HAP-1 (cell line): Measurements from ENCODE around the gene ACAA1.

Experiments used
- DNase-seq, 2 experiments: peaks; one replicate each; pipeline ENCODE4 v3.0.0-alpha.2; 2016 to 2020; ENCODE audit warnings: low spot score in 2 of 2
- H3K27me3 ChIP-seq: fragments of 250-450 bp; sonication (Bioruptor Pico); 2 replicates; pipeline ENCODE4 v1.5.1; 2020; ENCODE audit warnings: low read depth, mild to moderate bottlenecking, moderate library complexity
- H3K36me3 ChIP-seq: fragments of 250-450 bp; sonication (Bioruptor Pico); replicated peaks from 2 replicates; pipeline ENCODE4 v1.5.1; 2020; ENCODE audit warnings: mild to moderate bottlenecking
- H3K4me1 ChIP-seq: fragments of 250-450 bp; sonication (Bioruptor Pico); 2 replicates; pipeline ENCODE4 v1.5.1; 2020; ENCODE audit warnings: mild to moderate bottlenecking
- H3K4me3 ChIP-seq: fragments of 250-450 bp; sonication (Bioruptor Pico); 2 replicates; pipeline ENCODE4 v1.5.1; 2020; ENCODE audit warnings: mild to moderate bottlenecking, moderate library complexity
- H3K9me3 ChIP-seq: fragments of 250-450 bp; sonication (Bioruptor Pico); 2 replicates; pipeline ENCODE4 v1.5.1; 2020; ENCODE audit warnings: mild to moderate bottlenecking, moderate library complexity
- in situ Hi-C: fragments of 300-500 bp; cut with MboI; formaldehyde crosslinking; loops from 3 replicates; pipeline ENCODE4 v1.14.3; 2020; ENCODE audit warnings: low sequenced_read_pairs, inconsistent platforms, mixed read lengths

Gene ACAA1

DNA sequence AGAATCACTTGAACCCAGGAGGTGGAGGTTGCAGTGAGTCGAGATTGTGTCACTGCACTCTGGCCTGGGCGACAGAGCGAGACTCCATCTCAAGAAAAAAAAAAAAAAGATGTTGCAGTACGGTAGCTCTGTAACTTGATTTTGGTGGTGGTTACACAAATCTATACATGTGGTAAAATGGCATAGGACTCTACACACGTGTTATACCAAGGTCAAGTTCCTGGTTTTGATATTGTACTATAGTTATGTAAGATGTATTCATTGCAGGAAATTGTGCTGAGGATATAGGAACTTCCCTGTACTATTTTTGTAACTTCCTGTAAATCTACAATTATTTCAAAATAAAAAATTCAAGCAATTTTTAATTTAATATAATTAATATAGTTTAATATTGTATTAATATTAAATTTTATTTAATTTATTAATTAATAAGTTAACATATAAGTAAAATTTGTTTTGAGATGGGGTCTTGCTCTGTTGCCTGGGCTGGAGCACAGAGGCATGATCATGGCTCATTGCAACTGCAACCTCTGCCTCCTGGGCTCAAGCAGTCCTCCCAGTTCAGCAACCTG is 11.5 kb upstream of the ACAA1 start:
- peaks cover 3% of the 10 kb centered on the region; the same call in 1 of the 2 replicates for H3K9me3 ChIP-seq
- in situ Hi-C loops = no loop called here
- no peak overlapping the region for H3K4me3 ChIP-seq
- H3K4me1 ChIP-seq = no peaks in the 10 kb centered on the region
- no peaks in the 10 kb centered on the region for H3K27me3 ChIP-seq
- no peak for DNase-seq
- H3K36me3 ChIP-seq = no peaks in the 10 kb centered on the region

DNA sequence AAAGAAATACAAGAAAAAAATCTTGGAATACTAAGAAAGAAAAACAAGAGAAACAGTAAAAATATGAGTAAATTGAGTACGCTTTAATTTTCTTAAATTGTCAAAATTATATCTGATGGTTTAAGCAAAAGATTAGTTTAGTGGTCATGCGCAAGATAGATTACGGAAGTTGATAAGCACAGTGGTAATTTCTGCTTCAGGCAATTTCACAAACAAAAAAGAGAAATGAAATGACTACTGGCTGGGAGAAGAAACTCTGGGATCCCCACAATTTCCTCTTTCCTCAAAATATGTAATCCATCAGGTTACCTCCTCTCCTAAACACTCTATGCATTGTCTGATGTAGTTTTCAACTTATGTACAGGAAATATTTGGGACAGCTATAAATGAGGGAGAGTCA is 10.5 kb upstream of the ACAA1 start:
- in situ Hi-C loops = no loop called here
- H3K27me3 ChIP-seq = no peaks in the 10 kb centered on the region
- no peak for DNase-seq
- H3K4me3 ChIP-seq = no peak overlapping the region
- H3K36me3 ChIP-seq = no peaks in the 10 kb centered on the region
- peaks cover 3% of the 10 kb centered on the region; the same call in 1 of the 2 replicates for H3K9me3 ChIP-seq
- H3K4me1 ChIP-seq = no peaks in the 10 kb centered on the region

- H3K4me3 ChIP-seq = no peak overlapping the region
- no peak for DNase-seq
These were observed 9.6 kb upstream of the ACAA1 start for GRCh38 chr3:38146504-38146903.

GRCh38 chr3:38143511-38143910 is 6.6 kb upstream of the ACAA1 start:
- peaks cover 8% of the 10 kb centered on the region for H3K4me1 ChIP-seq
- no peak for DNase-seq
- peaks cover 3% of the 10 kb centered on the region; the same call in 1 of the 2 replicates for H3K9me3 ChIP-seq
- no peak overlapping the region for H3K4me3 ChIP-seq
- in situ Hi-C loops = no loop called here
- H3K27me3 ChIP-seq = no peaks in the 10 kb centered on the region
- H3K36me3 ChIP-seq = peaks cover 11% of the 10 kb centered on the region

More at GRCh38 chr3:38146504-38146903, 9.6 kb upstream of the ACAA1 start:
- peaks cover under 1% of the 10 kb centered on the region for H3K36me3 ChIP-seq
- H3K27me3 ChIP-seq = no peaks in the 10 kb centered on the region
- in situ Hi-C loops = no loop called here
- H3K9me3 ChIP-seq = peaks cover 3% of the 10 kb centered on the region; the same call in 1 of the 2 replicates
- no peaks in the 10 kb centered on the region for H3K4me1 ChIP-seq

DNA sequence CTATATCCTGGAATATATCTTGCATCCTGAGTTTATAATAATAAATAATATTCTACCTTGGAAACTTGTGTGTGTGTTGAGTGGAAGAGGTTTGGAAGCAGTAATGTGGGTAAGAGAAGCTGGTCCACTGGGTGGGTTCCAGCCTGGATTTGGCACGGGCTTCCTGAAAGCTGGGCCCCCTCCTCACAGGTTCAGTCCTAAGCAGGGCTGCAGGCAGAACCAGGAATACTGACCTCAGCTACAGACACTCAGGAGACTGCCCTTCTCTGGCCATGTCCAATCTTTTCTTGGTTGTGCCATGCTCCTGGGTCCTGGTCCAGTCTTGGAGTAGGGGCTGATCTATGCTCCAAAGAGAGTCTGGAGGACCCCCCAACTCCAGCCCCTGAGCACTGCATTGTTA is 6.0 kb upstream of the ACAA1 start:
- DNase-seq = no peak
- H3K27me3 ChIP-seq = no peaks in the 10 kb centered on the region
- in situ Hi-C loops = no loop called here
- H3K36me3 ChIP-seq = peaks cover 11% of the 10 kb centered on the region
- H3K4me1 ChIP-seq = peaks cover 13% of the 10 kb centered on the region
- H3K4me3 ChIP-seq = no peak overlapping the region
- peaks cover 3% of the 10 kb centered on the region; the same call in 1 of the 2 replicates for H3K9me3 ChIP-seq

- in situ Hi-C loops = no loop called here
These were observed 5.0 kb upstream of the ACAA1 start for GRCh38 chr3:38141952-38142273.

DNA sequence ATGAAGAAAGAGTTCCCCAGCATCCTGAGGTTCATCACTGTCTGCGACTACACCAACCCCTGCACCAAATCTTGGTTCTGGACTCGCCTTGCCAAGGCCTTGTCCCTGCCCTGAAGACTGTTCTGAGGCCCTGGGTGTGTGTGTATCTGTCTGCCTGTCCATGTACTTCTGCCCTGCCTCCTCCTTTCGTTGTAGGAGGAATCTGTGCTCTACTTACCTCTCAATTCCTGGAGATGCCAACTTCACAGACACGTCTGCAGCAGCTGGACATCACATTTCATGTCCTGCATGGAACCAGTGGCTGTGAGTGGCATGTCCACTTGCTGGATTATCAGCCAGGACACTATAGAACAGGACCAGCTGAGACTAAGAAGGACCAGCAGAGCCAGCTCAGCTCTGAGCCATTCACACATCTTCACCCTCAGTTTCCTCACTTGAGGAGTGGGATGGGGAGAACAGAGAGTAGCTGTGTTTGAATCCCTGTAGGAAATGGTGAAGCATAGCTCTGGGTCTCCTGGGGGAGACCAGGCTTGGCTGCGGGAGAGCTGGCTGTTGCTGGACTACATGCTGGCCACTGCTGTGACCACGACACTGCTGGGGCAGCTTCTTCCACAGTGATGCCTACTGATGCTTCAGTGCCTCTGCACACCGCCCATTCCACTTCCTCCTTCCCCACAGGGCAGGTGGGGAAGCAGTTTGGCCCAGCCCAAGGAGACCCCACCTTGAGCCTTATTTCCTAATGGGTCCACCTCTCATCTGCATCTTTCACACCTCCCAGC is 4.4 kb upstream of the ACAA1 start:
- Histone ChIP-seq H3K4me3 (no peak overlapping the region), H3K9me3 (peaks cover 2% of the 10 kb centered on the region; the same call in 1 of the 2 replicates), H3K4me1 (peaks cover 19% of the 10 kb centered on the region), H3K36me3 (peaks cover 11% of the 10 kb centered on the region), H3K27me3 (no peaks in the 10 kb centered on the region)
- in situ Hi-C loops = no loop called here
- DNase-seq = no peak

More at GRCh38 chr3:38141952-38142273, 5.0 kb upstream of the ACAA1 start:
- Histone ChIP-seq H3K27me3 (no peaks in the 10 kb centered on the region), H3K4me3 (no peak overlapping the region), H3K9me3 (peaks cover 3% of the 10 kb centered on the region; the same call in 1 of the 2 replicates), H3K36me3 (peaks cover 11% of the 10 kb centered on the region), H3K4me1 (peaks cover 19% of the 10 kb centered on the region)
- no peak for DNase-seq

- DNase-seq = no peak
- Histone ChIP-seq H3K4me1 (peaks cover 23% of the 10 kb centered on the region), H3K27me3 (no peaks in the 10 kb centered on the region), H3K9me3 (no peaks in the 10 kb centered on the region), H3K36me3 (peaks cover 11% of the 10 kb centered on the region), H3K4me3 (no peak overlapping the region)
- in situ Hi-C loops = no loop called here
These were observed 3.6 kb upstream of the ACAA1 start for GRCh38 chr3:38140326-38141172.

GRCh38 chr3:38139652-38140051 is 2.7 kb upstream of the ACAA1 start:
- H3K36me3 ChIP-seq = peaks cover 19% of the 10 kb centered on the region
- H3K9me3 ChIP-seq = no peaks in the 10 kb centered on the region
- H3K4me3 ChIP-seq = peak overlapping the region; percentile 79
- no peak for DNase-seq
- no peaks in the 10 kb centered on the region for H3K27me3 ChIP-seq
- H3K4me1 ChIP-seq = peaks cover 28% of the 10 kb centered on the region
- in situ Hi-C loops = no loop called here

GRCh38 chr3:38139191-38139590 is 2.3 kb upstream of the ACAA1 start:
- DNase-seq = no peak
- in situ Hi-C loops = no loop called here
- Histone ChIP-seq H3K4me1 (peaks cover 28% of the 10 kb centered on the region), H3K27me3 (no peaks in the 10 kb centered on the region), H3K4me3 (peak overlapping the region; percentile 79), H3K36me3 (peaks cover 24% of the 10 kb centered on the region), H3K9me3 (no peaks in the 10 kb centered on the region)

- peak within 1 kb of the TSS; percentile 79 for H3K4me3 ChIP-seq
- H3K27me3 ChIP-seq = no peaks in the 10 kb centered on the region
- no peaks in the 10 kb centered on the region for H3K9me3 ChIP-seq
- in situ Hi-C loops = no loop called here
- DNase-seq = peak; percentile 48 to 88
- peaks cover 28% of the 10 kb centered on the region for H3K4me1 ChIP-seq
- H3K36me3 ChIP-seq = peaks cover 30% of the 10 kb centered on the region
These were observed 1.6 kb upstream of the ACAA1 start, which contains the start of gene MYD88 for GRCh38 chr3:38138349-38139190. TSS of gene MYD88 (plus strand) at chr3:38138661. CDS start at chr3:38138701, 40 bp downstream.

GRCh38 chr3:38137615-38138348 is 855 bp upstream of the ACAA1 start:
- Histone ChIP-seq H3K9me3 (no peaks in the 10 kb centered on the region), H3K4me1 (peaks cover 28% of the 10 kb centered on the region), H3K36me3 (peaks cover 32% of the 10 kb centered on the region), H3K27me3 (no peaks in the 10 kb centered on the region), H3K4me3 (peak overlapping the region; percentile 79)
- in situ Hi-C loops = no loop called here
- peak in 1 of 2 experiments; percentile 38 for DNase-seq
